ENCODE results near the gene SPATA31D4. TPM values are rescaled to one million over a fixed set of nuclear protein-coding genes. Genes with fewer than 3 reads are reported as not detected.
"Not testable (repeated sequence)": the region's sequence is repeated elsewhere in the genome, so short reads cannot be mapped to it uniquely, and the experiment has no call there.

SPATA31D4 gene
- total and polyA plus RNA-seq, 4 donors: not detected

- Histone ChIP-seq H3K9ac (ENCODE audit: insufficient read depth in 1 of 2, low read length in 2 of 2) (no peak overlapping the region), H3K27me3 (ENCODE audit: control insufficient read depth in 3 of 3, insufficient read depth in 3 of 3, low read length in 2 of 3) (no peaks in the 10 kb centered on the region), H3K9me3 (ENCODE audit: control insufficient read depth in 4 of 4, insufficient read depth in 3 of 4, low read length in 3 of 4) (peaks cover 0 to 4% (median 0%) of the 10 kb centered on the region in 4 donors), H3K4me1 (ENCODE audit: control insufficient read depth in 5 of 5, insufficient read depth in 5 of 5, low read length in 5 of 5) (no peaks in the 10 kb centered on the region), H3K36me3 (ENCODE audit: control insufficient read depth in 4 of 4, insufficient read depth in 4 of 4, low read length in 4 of 4) (no peaks in the 10 kb centered on the region), H3K4me3 (no peak overlapping the region), H3K27ac (ENCODE audit: low read depth in 1 of 2, low read length in 1 of 2) (no peak overlapping the region)
- WGBS, 2 donors: 91 to 94% methylated on average over 5 of the region's 5 CpGs
- ATAC-seq (ENCODE audit: insufficient read depth, low FRiP score): no peak
- no peak for DNase-seq
- no peak for TF ChIP-seq CTCF (IDR thresholded peaks at IDR 0.05; ENCODE audit: control extremely low read depth, extremely low read depth)
Observed at GRCh38 chr9:81915801-81916505, 12.3 kb upstream of the SPATA31D4 start.

DNA sequence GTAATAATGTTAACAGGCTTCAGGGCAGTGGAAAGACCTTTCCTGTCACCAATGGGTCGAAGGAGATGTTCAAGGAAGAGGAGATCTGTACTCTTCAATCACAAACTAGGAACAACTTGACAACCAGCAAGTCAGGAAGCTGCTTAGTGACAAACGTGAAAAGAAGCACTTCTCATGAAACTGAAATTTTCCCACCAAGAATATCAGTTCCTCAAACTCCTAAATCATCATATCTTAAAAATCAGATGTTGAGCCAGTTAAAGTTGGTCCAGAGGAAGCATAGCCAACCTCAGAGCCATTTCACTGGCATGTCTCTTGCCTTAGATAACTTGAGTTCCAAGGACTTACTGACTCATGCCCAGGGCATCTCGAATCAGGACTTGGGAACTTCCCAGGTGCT lies 9.7 kb upstream of the SPATA31D4 start:
- WGBS, 2 donors: 25 to 44% methylated on average over 1 of the region's 3 CpGs
- ATAC-seq (ENCODE audit: insufficient read depth, low FRiP score); H3K9ac ChIP-seq (ENCODE audit: insufficient read depth in 1 of 2, low read length in 2 of 2); H3K27ac ChIP-seq (ENCODE audit: low read depth in 1 of 2, low read length in 1 of 2); H3K9me3 ChIP-seq (ENCODE audit: control insufficient read depth in 4 of 4, insufficient read depth in 3 of 4, low read length in 3 of 4); H3K4me1 ChIP-seq (ENCODE audit: control insufficient read depth in 5 of 5, insufficient read depth in 5 of 5, low read length in 5 of 5); H3K27me3 ChIP-seq (ENCODE audit: control insufficient read depth in 3 of 3, insufficient read depth in 3 of 3, low read length in 2 of 3); H3K36me3 ChIP-seq (ENCODE audit: control insufficient read depth in 4 of 4, insufficient read depth in 4 of 4, low read length in 4 of 4); DNase-seq; H3K4me3 ChIP-seq: not testable (repeated sequence)

DNA sequence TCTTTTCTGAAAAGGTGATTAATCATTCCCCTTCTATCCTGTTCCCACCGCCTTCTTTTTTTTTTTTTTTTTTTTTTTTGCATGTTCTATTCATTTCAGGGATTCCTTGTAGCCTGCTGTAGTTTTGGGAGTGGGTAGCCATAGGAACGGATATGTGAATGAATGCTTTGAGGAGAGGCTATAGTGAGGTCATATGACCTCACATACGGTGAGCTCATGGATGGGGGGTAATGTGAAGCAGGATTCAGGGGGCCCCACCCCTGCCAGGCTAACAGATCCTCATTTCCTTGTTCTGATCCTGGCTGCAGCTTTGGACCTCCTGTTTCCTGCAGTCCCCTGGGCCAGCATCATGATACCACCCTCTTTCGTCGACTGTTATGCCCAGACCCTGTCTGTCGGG lies 1.9 kb downstream of the SPATA31D4 start:
- not testable (repeated sequence) for H3K9me3 ChIP-seq (ENCODE audit: control insufficient read depth in 4 of 4, insufficient read depth in 3 of 4, low read length in 3 of 4); H3K36me3 ChIP-seq (ENCODE audit: control insufficient read depth in 4 of 4, insufficient read depth in 4 of 4, low read length in 4 of 4); DNase-seq; H3K27ac ChIP-seq (ENCODE audit: low read depth in 1 of 2, low read length in 1 of 2); ATAC-seq (ENCODE audit: insufficient read depth, low FRiP score); H3K9ac ChIP-seq (ENCODE audit: insufficient read depth in 1 of 2, low read length in 2 of 2); H3K4me1 ChIP-seq (ENCODE audit: control insufficient read depth in 5 of 5, insufficient read depth in 5 of 5, low read length in 5 of 5); H3K27me3 ChIP-seq (ENCODE audit: control insufficient read depth in 3 of 3, insufficient read depth in 3 of 3, low read length in 2 of 3); H3K4me3 ChIP-seq
- WGBS, 2 donors: no CpG with 5 or more reads among the region's 6 CpGs

DNA sequence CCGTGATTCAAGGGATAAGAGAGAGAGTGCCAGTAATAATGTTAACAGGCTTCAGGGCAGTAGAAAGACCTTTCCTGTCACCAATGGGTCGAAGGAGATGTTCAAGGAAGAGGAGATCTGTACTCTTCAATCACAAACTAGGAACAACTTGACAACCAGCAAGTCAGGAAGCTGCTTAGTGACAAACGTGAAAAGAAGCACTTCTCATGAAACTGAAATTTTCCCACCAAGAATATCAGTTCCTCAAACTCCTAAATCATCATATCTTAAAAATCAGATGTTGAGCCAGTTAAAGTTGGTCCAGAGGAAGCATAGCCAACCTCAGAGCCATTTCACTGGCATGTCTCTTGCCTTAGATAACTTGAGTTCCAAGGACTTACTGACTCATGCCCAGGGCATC lies 5.3 kb downstream of the SPATA31D4 start:
- H3K36me3 ChIP-seq (ENCODE audit: control insufficient read depth in 4 of 4, insufficient read depth in 4 of 4, low read length in 4 of 4); H3K27me3 ChIP-seq (ENCODE audit: control insufficient read depth in 3 of 3, insufficient read depth in 3 of 3, low read length in 2 of 3); H3K9ac ChIP-seq (ENCODE audit: insufficient read depth in 1 of 2, low read length in 2 of 2); ATAC-seq (ENCODE audit: insufficient read depth, low FRiP score); H3K4me3 ChIP-seq; H3K9me3 ChIP-seq (ENCODE audit: control insufficient read depth in 4 of 4, insufficient read depth in 3 of 4, low read length in 3 of 4); H3K27ac ChIP-seq (ENCODE audit: low read depth in 1 of 2, low read length in 1 of 2); DNase-seq; H3K4me1 ChIP-seq (ENCODE audit: control insufficient read depth in 5 of 5, insufficient read depth in 5 of 5, low read length in 5 of 5): not testable (repeated sequence)
- no CpG with 5 or more reads among the region's 3 CpGs for WGBS, 2 donors

GRCh38 chr9:81943393-81943792 lies 15.2 kb downstream of the SPATA31D4 start, which contains the start of gene SPATA31D3:
TSS of gene SPATA31D3 (plus strand) at chr9:81943500. CDS start at chr9:81943586, 86 bp downstream.
- DNase-seq; H3K4me1 ChIP-seq (ENCODE audit: control insufficient read depth in 5 of 5, insufficient read depth in 5 of 5, low read length in 5 of 5); H3K27me3 ChIP-seq (ENCODE audit: control insufficient read depth in 3 of 3, insufficient read depth in 3 of 3, low read length in 2 of 3); H3K27ac ChIP-seq (ENCODE audit: low read depth in 1 of 2, low read length in 1 of 2); H3K9me3 ChIP-seq (ENCODE audit: control insufficient read depth in 4 of 4, insufficient read depth in 3 of 4, low read length in 3 of 4); ATAC-seq (ENCODE audit: insufficient read depth, low FRiP score); H3K4me3 ChIP-seq; H3K9ac ChIP-seq (ENCODE audit: insufficient read depth in 1 of 2, low read length in 2 of 2); H3K36me3 ChIP-seq (ENCODE audit: control insufficient read depth in 4 of 4, insufficient read depth in 4 of 4, low read length in 4 of 4): not testable (repeated sequence)
- WGBS, 2 donors: no CpG with 5 or more reads among the region's 2 CpGs

DNA sequence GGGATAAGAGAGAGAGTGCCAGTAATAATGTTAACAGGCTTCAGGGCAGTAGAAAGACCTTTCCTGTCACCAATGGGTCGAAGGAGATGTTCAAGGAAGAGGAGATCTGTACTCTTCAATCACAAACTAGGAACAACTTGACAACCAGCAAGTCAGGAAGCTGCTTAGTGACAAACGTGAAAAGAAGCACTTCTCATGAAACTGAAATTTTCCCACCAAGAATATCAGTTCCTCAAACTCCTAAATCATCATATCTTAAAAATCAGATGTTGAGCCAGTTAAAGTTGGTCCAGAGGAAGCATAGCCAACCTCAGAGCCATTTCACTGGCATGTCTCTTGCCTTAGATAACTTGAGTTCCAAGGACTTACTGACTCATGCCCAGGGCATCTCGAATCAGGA lies 20.4 kb downstream of the SPATA31D4 start:
- H3K9me3 ChIP-seq (ENCODE audit: control insufficient read depth in 4 of 4, insufficient read depth in 3 of 4, low read length in 3 of 4); H3K4me1 ChIP-seq (ENCODE audit: control insufficient read depth in 5 of 5, insufficient read depth in 5 of 5, low read length in 5 of 5); DNase-seq; H3K9ac ChIP-seq (ENCODE audit: insufficient read depth in 1 of 2, low read length in 2 of 2); H3K36me3 ChIP-seq (ENCODE audit: control insufficient read depth in 4 of 4, insufficient read depth in 4 of 4, low read length in 4 of 4); H3K27ac ChIP-seq (ENCODE audit: low read depth in 1 of 2, low read length in 1 of 2); H3K27me3 ChIP-seq (ENCODE audit: control insufficient read depth in 3 of 3, insufficient read depth in 3 of 3, low read length in 2 of 3); ATAC-seq (ENCODE audit: insufficient read depth, low FRiP score); H3K4me3 ChIP-seq: not testable (repeated sequence)
- WGBS, 2 donors: 80 to 93% methylated on average over 1 of the region's 3 CpGs

Measured in lung (tissue), 12 donors.